Gastrocnemius medialis (tissue), 4 donors: Measurements from ENCODE around the gene ZBTB16.

ENCODE experiments used
- POLR2A ChIP-seq, 2 donors: fragments of 450-650 bp; IDR thresholded peaks; one replicate each; pipeline ENCODE4 v1.6.1; 2017; ENCODE audit warnings: antibody characterized with exemption in 2 of 2, mild to moderate bottlenecking in 2 of 2, moderate library complexity in 2 of 2
- TF ChIP-seq, protein P1 (sequence below), 5 experiments: fragments of 450-650 bp in 3 of 5; fragments of 200-600 bp in 2 of 5; sonication (generic) in 2 of 5; IDR thresholded peaks in 4 of 5; conservative IDR thresholded peaks in 1 of 5; 1 replicate in 4 of 5; 2 replicates in 1 of 5; pipeline ENCODE4 v1.5.1; 2016 to 2019; ENCODE audit warnings: antibody characterized with exemption in 5 of 5, mild to moderate bottlenecking in 3 of 5, moderate library complexity in 3 of 5

DNA sequence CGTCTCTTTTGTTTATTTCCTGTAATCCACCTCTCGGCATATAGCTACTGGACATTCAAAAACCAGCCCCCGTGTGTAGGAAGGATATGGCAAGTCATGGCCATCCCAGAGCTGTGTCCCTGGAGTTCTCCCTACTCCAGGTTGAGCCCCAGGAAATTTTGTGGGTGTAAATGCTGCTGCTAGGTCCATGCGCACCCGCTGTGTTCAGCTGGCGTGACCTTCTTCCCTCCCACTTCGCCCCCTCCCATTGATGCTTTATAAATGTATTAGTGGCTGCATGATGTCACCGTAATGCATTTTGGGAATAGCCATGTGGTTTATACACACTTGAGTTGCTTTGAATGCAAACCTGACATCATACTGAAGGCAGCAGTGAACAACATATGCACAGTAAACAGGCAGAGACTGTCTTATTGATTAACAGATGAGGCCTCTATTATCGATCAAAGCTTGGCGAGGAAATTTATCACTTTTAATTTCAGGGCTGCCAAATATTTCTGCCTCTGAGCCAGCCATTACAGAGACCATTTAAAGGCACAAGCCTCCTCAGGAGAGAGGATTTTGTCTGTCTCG lies 123.0 kb downstream of the ZBTB16 start:
- TF ChIP-seq, protein P1, sequence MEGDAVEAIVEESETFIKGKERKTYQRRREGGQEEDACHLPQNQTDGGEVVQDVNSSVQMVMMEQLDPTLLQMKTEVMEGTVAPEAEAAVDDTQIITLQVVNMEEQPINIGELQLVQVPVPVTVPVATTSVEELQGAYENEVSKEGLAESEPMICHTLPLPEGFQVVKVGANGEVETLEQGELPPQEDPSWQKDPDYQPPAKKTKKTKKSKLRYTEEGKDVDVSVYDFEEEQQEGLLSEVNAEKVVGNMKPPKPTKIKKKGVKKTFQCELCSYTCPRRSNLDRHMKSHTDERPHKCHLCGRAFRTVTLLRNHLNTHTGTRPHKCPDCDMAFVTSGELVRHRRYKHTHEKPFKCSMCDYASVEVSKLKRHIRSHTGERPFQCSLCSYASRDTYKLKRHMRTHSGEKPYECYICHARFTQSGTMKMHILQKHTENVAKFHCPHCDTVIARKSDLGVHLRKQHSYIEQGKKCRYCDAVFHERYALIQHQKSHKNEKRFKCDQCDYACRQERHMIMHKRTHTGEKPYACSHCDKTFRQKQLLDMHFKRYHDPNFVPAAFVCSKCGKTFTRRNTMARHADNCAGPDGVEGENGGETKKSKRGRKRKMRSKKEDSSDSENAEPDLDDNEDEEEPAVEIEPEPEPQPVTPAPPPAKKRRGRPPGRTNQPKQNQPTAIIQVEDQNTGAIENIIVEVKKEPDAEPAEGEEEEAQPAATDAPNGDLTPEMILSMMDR (IDR thresholded peaks at IDR 0.05 in 4 of 5, conservative IDR thresholded peaks at IDR 0.05 in 1 of 5) = no peak
- no peak for TF ChIP-seq POLR2A (IDR thresholded peaks at IDR 0.05)
